GM19351 (cell line): ENCODE results near the gene PCGF1.

Experiments used
- ATAC-seq: cut with Tn5 transposase; IDR thresholded peaks from one replicate; pipeline ENCODE4 v1.9.1; 2021; ENCODE audit warnings: mild to moderate bottlenecking, moderate library complexity; ENCODE audit not compliant: unreplicated experiment

Gene PCGF1

DNA sequence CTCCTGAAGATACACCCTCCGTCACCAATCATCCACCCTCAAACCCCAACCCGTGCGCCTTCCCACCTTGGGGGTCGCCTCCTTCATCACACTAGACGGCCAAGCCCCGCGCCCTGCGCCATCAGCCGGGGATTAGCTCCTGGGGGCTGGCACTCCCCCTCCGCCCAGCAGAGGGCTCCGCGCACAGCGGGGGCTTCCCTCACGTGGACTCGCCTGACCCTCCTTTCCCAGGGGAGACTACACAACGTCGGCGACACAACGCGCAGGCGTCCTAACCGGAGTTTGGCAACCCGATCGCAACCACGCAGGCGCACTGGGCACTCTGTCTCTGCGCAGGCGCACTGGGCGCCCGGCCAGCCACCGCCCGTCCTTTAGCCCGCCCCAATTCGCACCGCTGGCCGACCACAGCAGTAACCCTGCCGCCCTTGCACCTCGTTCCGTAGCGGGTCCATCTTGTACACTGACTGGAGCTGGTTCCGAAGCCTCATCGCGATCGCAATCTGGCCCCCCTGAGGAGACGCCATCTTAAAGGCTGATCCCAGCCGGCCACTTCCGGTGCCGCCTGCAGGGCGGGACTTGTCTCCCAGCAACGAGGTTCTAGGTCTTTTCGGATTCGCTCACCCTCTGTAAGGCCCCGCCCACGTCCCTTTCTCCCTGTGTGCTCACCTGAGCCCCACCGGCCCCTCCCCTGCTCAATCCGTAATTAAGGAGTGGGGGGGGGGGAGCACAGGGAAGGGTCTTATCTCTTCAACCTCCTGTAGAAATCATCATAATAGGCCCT, at the start of gene PCGF1:
PCGF1 (minus strand) TSS at position 551 of the 781 bp plus-strand sequence; CDS start at position 524, 27 bp downstream.
- peak; percentile 90 for ATAC-seq

- no peak for ATAC-seq
Measured at GRCh38 chr2:74556831-74557370, 49.4 kb upstream of the PCGF1 start.

DNA sequence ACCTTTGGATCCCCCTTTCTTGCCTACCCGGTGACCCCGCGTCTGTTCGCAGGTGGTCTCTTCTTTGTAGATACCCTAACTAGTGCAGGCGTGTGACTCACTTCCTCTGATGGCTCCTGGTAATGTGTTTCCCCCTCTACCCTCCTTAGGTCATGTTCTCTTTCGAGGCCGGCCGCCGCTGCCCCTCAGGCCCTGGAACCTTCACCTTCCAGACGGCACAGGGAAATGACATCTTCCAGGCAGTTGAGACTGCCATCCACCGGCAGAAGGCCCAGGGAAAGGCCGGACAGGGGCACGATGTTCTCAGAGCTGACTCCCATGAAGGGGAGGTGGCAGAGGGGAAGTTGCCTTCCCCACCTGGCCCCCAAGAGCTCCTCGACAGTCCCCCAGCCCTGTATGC, 48.7 kb upstream of the PCGF1 start:
- ATAC-seq = no peak

GRCh38 chr2:74555610-74556103, 48.2 kb upstream of the PCGF1 start:
- no peak for ATAC-seq

DNA sequence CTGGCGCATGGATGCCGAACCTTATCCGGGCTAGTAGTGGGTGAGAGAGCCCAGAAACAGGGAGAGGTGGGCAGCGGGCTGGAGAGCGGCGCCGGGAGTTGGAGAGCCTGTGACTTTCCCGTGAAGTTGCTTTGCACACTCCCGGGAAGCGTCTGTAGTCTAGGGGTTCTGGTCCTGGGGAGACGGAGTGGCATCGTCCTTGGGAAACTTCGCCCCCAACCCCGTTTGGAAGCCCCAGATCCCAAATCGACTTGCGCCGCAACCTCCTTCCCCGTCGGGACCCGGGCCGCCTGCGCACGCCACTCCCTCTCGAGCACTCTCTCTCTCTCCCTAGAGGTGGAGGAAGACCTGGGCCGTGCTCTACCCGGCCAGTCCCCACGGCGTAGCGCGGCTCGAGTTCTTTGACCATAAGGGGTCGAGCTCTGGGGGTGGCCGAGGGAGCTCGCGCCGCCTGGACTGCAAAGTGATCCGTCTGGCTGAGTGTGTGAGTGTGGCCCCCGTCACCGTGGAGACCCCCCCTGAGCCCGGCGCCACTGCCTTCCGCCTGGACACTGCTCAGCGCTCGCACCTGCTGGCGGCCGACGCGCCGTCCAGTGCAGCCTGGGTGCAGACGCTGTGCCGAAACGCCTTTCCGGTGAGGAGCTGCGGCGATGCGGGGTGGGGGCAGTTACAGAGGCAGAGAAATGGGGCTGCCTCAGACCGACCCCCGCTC, 47.5 kb upstream of the PCGF1 start:
- ATAC-seq = peak; percentile 48

- peak; percentile 41 for ATAC-seq
Measured at GRCh38 chr2:74553892-74554819, 46.7 kb upstream of the PCGF1 start, which contains the start of the genes DOK1 and LOXL3. DOK1 (plus strand) TSS chr2:74554720; CDS start chr2:74554755, 35 bp downstream. LOXL3 (minus strand) TSS chr2:74553942; CDS start chr2:74552634, 1,308 bp downstream.

DNA sequence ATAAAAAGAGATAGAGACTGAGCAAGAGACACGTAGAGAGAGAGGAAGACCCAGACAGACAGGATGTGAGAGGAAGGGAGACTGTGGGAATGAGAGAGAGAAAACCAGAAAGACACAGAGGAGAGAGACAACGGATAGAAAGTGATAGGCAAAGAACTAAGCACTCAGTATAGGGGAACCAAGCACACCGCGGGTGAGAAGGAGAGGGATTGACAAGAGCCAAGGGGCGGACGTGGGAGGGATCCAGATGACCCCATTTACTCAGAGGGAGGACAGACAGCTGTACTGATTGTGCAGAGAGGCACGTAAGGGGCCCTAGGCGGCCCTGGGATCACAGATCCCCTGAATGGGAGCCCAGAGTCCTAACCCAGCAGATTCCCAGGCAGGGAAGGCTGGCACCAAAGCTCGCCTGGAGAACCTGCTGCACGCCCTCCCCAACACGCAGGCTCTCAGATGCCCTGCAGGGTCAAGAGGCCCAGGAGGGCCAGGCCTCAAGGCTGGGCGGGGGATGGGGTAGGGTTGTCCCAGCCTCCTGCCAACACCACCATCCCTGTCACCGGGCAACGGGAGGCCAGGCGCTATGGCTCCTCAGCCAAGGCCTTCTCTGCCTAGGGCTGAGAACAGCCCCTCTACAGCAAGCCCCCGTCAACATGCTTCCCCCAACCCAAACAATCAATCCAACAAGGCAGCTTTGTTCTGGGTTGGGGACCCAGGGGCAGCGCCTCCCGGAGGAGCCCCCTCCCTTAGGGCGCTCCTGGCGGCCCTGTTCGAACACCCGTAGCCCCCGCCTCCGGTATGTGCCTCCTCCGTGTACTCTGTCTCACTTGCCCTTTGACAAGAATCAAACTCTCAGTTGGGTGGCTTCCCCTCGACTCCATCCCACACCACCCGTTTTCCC, 45.7 kb upstream of the PCGF1 start:
- no peak for ATAC-seq

DNA sequence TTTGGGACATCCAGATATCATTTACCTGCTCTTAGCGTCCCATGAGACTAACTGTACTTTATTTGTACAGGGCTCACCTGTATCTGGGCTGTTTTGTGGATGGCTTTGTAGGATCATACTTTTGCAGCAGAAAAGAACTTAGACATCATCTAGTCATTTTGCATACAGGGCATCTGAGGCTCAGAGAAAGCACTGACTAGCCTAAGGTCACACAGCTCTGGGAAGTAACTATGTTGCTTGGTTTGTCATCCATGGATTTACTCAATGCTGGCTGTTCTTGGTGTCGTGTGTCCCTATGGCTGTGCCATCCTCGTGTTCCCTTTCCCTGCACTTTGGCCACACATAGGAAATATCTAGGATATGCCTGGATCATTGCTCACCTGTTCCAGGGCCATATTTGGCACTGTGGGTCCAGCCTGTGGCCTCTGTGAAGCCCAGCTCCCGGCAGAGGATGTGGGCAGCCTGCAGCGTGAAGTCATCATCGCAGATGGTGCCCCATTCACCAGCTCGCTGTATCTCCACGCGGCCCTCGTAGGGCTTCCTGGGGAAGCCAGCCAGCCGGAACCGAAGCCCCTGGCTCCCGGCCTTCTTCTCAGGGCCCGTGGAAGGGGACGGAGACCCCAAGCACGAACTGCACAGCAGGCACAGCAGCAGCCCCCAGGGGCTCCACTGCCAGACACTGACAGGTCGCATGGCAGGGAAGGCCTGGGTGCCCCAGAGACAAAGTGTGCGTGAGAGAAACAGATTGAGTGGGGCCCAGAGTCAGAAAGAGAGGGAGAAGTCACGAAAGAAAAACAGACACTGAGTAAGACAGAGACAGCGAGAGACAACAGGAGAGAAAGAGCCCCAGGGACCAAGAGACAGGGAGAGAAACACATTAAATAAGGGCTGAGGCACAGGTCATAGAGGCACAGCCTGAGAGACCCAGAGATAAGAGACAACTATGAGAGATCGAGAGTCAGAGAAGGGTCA, 44.7 kb upstream of the PCGF1 start:
- ATAC-seq = peak; percentile 12

DNA sequence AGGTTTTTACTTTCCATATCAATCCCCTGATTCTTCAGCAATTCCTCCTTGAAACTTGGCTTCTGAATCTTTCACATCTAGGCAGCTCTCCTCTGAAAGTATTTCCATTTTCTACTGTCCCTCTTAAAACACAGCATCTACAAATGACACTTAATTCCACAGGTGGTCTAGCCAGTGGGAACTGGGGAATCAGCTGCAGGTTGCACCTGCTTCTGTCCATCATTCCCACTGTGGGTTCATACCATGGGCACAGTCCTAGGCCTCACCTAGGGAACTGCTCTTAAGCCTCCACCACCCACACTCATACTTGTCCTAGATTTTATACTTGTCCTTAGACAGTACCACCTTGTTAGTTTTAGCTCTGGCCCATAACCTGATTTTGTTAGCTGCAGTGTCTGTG, 44.0 kb upstream of the PCGF1 start:
- no peak for ATAC-seq

DNA sequence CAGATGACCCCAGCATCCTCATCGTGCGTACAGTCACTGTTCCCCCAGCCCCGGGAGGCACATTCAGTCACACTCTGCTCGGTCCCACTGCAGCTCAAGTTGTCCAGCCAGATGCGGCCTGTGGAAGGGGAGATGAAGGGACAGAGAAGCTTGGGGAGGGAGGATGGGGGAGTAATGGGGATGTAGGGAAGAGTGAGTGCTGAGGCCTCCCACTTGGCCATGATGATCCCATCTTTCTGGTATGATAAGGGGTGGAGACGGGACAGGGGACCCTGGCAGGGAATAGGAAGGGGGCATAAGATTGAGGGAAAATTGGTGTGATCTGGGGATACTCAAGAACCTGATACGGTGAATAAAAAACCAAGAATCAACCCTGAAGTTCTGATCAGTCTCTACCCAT, 42.7 kb upstream of the PCGF1 start:
- ATAC-seq = no peak

- peak; percentile 38 for ATAC-seq
Measured at GRCh38 chr2:74548900-74549826, 41.7 kb upstream of the PCGF1 start.

DNA sequence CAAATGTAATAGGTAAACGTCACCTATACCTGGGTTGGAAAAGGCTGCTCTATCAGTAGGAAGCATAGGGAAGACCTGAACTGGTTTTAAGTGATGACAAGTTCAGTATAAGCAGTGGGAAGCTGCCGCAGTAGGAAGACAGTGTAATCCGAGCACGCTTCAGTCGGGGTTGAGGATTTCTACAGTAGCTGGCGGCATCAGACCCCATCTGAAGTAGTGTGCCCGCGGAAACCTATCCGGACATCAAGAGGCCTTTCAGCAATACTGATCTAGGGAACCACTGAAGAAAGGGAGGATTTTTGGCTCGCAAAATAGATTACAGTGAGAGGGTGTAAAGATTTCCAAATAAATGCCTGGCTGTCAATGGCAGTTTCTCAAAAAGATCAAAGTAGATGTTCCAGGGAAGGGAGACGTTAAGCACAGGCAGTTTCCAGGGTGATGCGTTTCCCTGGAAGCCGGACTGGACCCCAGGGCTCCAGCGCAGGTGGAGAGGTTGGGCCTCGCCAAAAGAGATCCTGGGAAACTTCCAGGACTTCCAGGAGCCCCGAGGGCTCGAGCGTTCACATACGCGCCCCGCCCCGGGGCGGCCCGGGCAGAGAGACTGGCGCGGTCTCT, 40.9 kb upstream of the PCGF1 start:
- ATAC-seq = no peak

DNA sequence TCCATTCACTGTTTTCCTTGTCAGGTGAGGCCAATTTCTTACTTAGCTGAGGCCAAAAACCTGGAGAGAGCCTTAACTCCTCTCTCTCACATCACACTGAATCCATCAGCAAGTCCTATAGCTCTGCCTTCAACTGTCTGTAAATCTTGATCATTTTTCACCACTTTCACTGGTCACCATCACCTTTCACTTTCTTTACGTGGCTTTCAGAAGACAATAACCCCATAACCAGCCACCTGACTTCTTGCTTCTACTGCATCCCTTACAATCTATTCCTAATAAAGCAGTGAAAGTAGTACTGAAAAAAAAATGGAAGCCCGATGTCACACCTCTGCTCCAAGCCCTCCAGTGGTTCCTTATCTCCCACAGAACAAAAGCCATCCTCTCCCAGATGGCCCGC, 38.5 kb upstream of the PCGF1 start:
- no peak for ATAC-seq

GRCh38 chr2:74544634-74545033, 37.1 kb upstream of the PCGF1 start:
- ATAC-seq = no peak

DNA sequence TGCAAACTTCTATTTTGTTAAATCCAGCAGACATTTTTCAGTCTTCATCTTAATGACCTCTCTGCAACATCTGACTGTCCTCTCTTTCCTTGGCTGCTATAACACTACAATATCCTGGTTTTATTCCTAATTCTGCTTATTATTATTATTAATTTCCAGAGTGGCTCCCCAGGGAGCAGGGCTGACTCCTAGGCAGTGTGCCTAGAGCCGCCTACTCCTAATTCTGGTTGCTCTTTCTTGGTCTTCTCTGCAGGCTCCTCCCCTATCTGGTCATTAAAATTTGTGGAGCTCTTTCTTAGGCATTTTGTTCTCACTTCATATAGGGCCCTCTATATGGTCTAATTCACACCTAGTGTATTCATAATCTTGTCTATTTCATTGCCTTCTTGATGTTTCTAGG, 35.5 kb upstream of the PCGF1 start:
- no peak for ATAC-seq

GRCh38 chr2:74540291-74540690, 32.8 kb upstream of the PCGF1 start:
- no peak for ATAC-seq

DNA sequence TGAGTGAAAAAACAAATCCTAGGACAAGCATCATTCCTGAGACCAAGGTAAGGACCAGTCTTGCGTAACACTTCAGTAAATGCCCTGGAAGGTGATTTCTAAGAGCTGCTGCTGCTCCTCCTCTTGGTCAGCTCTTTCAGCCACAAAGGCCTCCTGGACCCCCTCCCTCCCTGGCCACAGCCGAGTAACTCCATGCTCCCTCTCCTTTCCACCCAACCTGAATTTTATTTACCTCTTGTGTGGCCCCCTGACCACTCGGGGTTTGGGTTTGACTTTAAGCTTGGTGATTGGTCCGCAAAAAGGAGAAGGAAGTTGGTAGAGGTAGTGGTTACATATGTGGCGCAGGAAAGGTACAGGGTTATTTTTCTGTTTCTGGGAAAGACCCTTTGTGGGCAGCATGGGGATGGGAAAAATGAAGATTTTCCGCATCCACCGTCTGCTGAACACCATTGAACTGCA, 31.4 kb upstream of the PCGF1 start:
- no peak for ATAC-seq
